GM12875 (cell line): Measurements from ENCODE around the gene DUSP2.

Experiments
- H3K4me3 ChIP-seq: one replicate; pipeline ENCODE4 v1.5.1; 2011; ENCODE audit warnings: low read depth, low read length, control low read depth
- TF ChIP-seq, protein P1 (sequence below): IDR thresholded peaks from 2 replicates; pipeline ENCODE4 v1.5.1; 2011; ENCODE audit warnings: low read depth, mild to moderate bottlenecking, control low read depth, inconsistent platforms, low read length, moderate library complexity, borderline replicate concordance; ENCODE audit not compliant: insufficient read depth

DUSP2 gene

DNA sequence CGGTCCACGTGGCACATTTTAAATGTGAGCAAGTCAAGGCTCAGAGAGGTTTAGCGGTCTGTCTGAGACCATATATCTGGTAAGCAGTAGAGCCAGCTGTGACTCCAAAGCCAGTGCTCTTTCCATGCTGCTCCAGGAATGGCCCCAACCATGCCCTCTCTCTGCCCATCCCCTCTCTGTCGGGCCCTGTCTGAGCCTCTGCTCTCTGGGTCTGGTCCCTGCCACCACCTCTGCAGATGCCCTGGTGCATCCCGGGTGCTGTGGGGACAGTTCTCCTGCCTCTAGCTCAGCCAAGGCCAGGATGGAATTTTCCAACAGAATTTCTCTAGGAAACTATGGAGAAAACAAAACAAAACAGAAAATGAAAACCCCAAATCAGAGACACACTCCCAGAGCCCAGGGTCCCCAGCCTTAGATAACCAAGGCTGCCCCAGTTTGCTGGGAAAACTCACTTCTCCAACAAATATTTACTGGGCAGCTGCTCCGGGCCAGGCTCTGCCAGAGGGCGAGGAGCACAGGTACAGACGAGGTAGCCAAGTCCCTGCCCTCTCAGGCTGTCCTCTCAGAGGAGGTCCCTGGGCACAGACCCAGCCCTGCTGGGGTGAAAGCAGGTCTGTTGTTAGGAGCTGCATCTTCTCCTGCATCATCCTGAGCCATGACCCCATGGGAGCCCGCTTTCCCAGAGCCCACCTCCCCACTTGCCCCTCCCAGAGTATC is 38.1 kb downstream of the DUSP2 start:
- TF ChIP-seq, protein P1, sequence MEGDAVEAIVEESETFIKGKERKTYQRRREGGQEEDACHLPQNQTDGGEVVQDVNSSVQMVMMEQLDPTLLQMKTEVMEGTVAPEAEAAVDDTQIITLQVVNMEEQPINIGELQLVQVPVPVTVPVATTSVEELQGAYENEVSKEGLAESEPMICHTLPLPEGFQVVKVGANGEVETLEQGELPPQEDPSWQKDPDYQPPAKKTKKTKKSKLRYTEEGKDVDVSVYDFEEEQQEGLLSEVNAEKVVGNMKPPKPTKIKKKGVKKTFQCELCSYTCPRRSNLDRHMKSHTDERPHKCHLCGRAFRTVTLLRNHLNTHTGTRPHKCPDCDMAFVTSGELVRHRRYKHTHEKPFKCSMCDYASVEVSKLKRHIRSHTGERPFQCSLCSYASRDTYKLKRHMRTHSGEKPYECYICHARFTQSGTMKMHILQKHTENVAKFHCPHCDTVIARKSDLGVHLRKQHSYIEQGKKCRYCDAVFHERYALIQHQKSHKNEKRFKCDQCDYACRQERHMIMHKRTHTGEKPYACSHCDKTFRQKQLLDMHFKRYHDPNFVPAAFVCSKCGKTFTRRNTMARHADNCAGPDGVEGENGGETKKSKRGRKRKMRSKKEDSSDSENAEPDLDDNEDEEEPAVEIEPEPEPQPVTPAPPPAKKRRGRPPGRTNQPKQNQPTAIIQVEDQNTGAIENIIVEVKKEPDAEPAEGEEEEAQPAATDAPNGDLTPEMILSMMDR, result no peak
- H3K4me3 ChIP-seq, result no peak overlapping the region

DNA sequence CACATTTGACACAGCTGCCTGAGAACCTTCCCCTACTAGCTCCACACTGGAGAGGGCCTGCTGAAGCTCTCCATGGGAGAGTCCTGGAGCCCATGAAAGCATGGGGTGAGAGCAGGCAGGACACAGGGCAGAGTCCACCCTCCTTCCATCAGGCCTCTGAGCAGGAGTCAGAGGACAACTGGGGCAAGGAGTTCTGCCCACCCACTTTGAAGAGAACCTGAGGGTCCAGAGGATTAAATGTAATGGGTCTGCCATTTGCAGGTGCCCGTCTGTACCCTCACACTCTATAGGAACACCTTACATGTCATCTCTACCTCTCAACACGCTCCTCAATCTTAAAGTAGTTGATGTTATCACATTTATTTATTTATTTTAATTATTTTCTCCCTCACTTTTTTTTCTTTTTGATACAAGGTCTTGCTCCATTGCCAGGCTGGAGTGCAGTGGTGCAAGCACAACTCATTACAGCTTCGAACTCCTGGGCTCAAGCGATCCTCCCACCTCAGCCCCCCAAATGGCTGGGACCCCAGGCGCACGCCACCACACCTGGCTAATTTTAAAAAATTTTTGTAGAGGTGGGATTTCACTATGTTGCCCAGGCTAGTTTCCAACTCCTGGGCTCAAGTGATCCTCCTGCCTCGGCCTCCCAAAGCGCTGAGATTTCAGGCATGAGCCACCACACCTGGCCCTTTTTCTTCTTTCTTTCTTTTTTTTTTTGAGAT is 39.1 kb downstream of the DUSP2 start:
- TF ChIP-seq, protein P1, result no peak
- H3K4me3 ChIP-seq, result no peak overlapping the region

DNA sequence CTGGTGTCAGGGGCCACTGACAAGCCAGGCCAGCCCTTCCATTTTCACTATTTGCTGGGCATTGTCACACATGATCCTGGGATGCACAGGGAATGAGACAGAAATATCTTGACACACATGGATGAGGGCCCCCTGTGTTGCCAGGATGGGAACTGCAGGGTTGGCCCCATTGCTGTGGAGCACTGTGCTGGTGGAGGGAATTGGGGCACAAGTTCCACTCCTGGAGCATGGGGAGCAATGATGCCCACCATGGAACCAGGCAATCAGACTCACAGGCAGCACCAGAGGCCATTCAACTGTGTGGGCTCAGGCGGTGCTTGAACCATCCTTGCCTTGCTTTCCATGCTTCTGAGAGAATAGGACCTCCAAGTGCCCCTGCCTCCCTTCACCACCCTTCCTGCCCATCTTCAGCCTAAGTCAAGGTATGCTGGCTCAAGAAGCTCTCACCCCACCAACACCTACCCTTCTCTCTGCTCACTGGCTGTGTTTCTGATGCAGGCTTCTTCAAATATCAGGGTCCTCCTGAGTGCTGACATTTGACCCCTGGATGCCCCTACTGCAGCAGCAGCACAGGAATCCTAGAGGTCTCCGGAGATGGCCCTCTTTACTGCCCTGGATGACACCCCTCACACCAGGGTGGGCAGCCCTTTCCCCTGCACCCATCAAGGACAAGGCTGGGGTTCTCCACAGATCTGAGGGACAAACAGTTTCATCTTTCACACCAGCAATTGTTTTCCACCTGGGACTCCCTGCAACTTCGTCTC is 39.9 kb downstream of the DUSP2 start:
- TF ChIP-seq, protein P1, result no peak
- no peak overlapping the region for H3K4me3 ChIP-seq

DNA sequence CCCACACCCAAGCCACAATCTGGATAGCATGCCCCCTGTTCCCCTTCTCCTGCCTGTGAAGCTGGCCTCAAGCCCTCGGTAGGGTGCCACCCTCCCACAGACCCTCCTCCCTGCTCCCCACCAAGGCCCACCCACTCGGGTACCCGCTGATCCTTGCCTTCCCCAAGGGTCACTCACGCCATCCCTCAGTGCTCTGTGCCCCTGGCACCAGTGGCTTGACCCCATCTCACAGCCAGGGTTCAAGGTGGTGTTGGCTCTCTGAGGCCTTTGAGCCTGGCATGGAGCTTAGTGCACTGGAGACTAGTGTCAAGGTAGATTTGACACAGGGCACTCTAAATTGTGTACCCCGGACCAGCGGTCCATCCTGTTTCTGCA is 40.8 kb downstream of the DUSP2 start:
- no peak overlapping the region for H3K4me3 ChIP-seq
- TF ChIP-seq, protein P1, result no peak

DNA sequence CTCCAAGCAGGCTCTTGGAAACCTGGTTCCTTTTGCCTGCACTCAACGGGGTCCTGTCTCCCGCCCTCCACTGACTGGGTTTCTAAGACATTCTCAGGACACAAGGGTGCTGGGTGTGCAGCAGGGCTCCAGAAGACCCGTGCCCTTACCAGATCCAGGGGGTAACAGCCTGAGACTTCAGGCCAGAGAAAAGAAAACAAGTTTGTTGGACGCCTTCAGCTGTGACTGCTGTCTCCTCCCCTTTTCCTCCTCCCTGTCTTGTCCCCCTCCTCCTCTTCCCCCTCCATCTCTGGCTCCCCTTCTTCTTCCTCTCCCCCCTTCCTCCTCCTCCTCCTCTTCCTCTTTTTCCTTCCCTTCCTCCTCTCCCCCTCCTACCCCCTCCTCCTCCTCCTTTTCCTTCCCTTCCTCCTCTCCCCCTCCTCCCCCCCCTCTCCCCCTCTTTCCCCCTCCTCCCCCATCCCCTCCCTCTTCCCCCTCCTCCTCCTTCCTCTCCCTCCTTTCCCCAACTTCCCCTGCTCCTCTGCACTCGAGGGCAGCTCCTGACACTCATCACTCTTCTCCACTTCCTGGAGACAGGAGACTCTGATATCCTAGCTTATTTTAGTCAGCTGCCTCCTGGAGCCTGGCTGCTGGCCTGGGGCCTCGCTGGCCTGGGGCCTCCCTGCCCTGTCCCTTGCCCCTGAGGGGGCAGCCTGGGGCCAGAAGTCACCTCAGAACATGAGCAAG is 41.3 kb downstream of the DUSP2 start:
- TF ChIP-seq, protein P1, result no peak
- H3K4me3 ChIP-seq, result no peak overlapping the region

DNA sequence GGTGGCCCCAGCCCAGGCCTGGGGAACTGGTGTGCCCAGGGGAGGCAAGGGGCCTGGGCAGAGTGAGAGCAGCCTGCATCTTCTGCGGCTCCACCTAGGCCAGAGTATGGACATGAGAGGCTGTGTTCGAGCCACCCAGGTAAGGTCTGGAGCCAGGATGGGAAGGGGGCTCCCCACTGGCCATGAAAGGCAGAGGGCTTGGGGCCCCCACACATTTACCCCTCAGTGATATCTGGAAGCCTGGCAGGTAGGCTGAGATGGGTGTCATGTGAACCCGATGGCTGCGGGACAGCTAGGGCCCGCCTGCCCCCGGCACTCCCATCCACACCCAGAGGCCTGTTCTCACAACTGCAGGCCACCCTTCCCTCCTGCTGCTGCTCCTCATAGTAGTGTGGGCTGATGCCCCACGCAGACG is 42.0 kb downstream of the DUSP2 start:
- H3K4me3 ChIP-seq, result no peak overlapping the region
- TF ChIP-seq, protein P1, result no peak
